ENCODE results near the gene PHOX2A. TPM values are rescaled to one million over a fixed set of nuclear protein-coding genes. Genes with fewer than 3 reads are reported as not detected.

The PHOX2A gene
- total RNA-seq, 1 donor from 2014 or later, result not detected

DNA sequence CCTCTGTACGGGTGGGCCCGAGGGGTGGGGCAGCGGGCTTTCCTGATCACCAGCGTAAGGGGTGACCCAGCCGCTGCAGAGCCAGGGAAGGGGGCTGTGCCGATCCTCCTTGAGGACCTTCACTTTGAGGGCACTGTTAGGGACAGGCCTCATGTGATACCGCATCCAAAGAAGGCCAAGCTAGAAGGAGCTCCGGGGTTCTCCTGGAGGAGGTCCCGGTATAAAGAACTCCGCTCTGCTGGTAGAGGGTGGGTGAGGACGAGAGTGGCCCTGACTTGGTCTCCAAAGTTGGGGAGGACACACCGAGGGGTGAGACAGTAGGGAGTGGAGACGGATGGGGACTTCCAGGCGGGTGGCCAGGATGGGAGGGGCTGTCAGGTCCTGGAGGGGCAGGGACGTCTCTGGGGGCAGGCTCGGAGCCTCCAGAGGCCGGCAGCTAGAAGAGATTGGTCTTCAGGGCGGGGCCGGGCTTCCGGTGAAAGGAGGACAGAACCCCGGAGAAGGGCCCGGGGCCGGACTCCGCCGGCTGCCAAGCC lies 4.6 kb downstream of the PHOX2A start:
- peak; percentile 82 for DNase-seq

DNA sequence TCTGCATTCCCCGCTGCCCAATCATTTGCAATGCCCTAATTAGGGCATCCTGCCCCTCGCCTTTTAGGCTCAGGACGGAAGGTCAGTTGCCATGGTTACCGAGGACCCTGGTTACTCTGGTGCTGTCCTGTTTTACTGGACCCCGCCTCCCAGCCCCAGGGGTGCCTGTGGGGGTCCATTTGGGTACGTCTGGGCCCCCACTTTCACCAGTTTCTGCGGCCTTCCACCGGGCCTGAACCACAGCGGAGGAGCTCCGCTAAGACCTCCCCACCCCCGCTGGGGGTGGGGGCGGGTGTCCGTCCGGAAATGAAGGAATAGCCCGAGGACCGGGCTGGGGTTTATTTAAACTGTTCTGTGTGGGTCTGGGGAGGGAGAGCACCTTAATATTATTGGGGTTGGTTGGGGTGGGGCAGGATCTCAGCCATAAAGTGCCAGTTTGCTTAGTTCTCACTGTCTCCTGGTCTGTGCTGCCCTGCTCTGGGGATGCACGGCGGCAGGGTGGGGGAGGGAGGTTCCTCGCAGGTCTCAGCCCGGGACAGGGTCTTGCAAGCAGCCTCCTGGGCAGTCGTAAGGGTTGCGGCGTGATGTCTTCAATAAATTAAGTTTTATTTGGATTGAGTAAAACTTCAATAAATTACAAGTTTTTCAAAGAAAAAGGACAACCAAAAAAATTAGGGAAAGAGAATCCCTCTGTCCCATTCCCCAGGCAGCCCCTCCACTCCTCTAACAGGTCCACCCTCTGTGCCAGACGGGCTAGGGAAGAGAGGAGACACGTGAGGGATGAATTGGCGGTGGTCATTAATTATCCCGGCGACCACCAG lies 5.3 kb downstream of the PHOX2A start:
- peak overlapping the region; percentile 6 for H3K27ac ChIP-seq
- no peak for DNase-seq
- peaks cover 36% of the 10 kb centered on the region for H3K4me1 ChIP-seq
- ATAC-seq, result no peak
- peaks cover 38% of the 10 kb centered on the region for H3K27me3 ChIP-seq (ENCODE audit: low read depth)
- H3K36me3 ChIP-seq, result peaks cover 45% of the 10 kb centered on the region
- TF ChIP-seq, protein P1, sequence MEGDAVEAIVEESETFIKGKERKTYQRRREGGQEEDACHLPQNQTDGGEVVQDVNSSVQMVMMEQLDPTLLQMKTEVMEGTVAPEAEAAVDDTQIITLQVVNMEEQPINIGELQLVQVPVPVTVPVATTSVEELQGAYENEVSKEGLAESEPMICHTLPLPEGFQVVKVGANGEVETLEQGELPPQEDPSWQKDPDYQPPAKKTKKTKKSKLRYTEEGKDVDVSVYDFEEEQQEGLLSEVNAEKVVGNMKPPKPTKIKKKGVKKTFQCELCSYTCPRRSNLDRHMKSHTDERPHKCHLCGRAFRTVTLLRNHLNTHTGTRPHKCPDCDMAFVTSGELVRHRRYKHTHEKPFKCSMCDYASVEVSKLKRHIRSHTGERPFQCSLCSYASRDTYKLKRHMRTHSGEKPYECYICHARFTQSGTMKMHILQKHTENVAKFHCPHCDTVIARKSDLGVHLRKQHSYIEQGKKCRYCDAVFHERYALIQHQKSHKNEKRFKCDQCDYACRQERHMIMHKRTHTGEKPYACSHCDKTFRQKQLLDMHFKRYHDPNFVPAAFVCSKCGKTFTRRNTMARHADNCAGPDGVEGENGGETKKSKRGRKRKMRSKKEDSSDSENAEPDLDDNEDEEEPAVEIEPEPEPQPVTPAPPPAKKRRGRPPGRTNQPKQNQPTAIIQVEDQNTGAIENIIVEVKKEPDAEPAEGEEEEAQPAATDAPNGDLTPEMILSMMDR (IDR thresholded peaks at IDR 0.05), result no peak
- no peaks in the 10 kb centered on the region for H3K9me3 ChIP-seq
- H3K4me3 ChIP-seq, result no peak overlapping the region
- intact Hi-C loops (cut with DNase I), result no loop called here

More for the DNA sequence above, 4.6 kb downstream of the PHOX2A start:
- intact Hi-C loops (cut with DNase I), result no loop called here
- peak; percentile 2 to 51 for ATAC-seq
- TF ChIP-seq, protein P1 (IDR thresholded peaks at IDR 0.05), result no peak
- peaks cover 45% of the 10 kb centered on the region for H3K27me3 ChIP-seq (ENCODE audit: low read depth)
- H3K4me1 ChIP-seq, result peaks cover 43% of the 10 kb centered on the region
- peaks cover 38% of the 10 kb centered on the region for H3K36me3 ChIP-seq
- no peaks in the 10 kb centered on the region for H3K9me3 ChIP-seq
- H3K4me3 ChIP-seq, result peak overlapping the region; percentile 46
- peak overlapping the region; percentile 6 for H3K27ac ChIP-seq

DNA sequence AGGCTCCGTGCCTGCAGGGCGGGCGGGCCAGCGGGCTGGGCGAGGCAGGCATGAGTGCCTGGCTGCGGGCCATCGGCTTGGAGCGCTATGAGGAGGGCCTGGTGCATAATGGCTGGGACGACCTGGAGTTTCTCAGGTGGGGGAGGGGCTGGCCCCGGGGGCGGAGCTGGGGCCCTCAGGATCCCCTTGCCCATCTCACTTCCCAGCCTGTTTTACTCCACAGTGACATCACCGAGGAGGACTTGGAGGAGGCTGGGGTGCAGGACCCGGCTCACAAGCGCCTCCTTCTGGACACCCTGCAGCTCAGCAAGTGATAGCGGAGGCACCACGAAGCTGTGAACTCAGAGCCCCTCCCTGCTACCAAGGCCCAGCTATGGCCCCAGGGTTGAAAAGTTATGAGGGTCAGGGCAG lies 5.9 kb downstream of the PHOX2A start:
- DNase-seq, result peak; percentile 74
- peaks cover 52% of the 10 kb centered on the region for H3K36me3 ChIP-seq

DNA sequence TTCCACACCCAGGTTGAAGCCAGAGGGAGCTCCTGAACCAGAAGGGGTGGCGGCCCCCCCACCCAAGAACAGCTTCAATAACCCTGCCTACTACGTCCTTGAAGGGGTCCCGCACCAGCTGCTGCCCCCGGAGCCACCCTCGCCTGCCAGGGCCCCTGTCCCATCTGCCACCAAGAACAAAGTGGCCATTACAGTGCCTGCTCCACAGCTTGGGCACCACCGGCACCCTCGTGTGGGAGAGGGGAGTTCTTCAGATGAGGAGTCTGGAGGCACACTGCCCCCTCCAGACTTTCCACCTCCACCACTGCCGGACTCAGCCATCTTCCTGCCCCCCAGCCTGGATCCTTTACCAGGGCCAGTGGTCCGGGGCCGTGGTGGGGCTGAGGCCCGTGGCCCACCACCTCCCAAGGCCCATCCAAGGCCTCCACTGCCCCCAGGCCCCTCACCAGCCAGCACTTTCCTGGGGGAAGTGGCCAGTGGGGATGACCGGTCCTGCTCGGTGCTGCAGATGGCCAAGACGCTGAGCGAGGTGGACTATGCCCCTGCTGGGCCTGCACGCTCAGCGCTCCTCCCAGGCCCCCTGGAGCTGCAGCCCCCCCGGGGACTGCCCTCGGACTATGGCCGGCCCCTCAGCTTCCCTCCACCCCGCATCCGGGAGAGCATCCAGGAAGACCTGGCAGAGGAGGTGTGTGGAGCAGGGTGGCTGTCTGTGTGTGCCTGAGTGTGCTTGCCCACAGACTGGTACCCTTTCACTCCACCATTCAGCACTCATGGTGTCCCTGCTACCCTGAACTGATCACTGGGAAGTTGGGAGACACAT lies 6.7 kb downstream of the PHOX2A start:
- H3K36me3 ChIP-seq, result peaks cover 59% of the 10 kb centered on the region
- TF ChIP-seq, protein P1 (IDR thresholded peaks at IDR 0.05), result no peak
- no peak overlapping the region for H3K4me3 ChIP-seq
- intact Hi-C loops (cut with DNase I), result no loop called here
- H3K4me1 ChIP-seq, result peaks cover 35% of the 10 kb centered on the region
- H3K9me3 ChIP-seq, result no peaks in the 10 kb centered on the region
- peaks cover 24% of the 10 kb centered on the region for H3K27me3 ChIP-seq (ENCODE audit: low read depth)
- DNase-seq (no peak), ATAC-seq (peak in 1 of 2 donors; percentile 2)
- no peak overlapping the region for H3K27ac ChIP-seq

More for the DNA sequence above, 5.9 kb downstream of the PHOX2A start:
- intact Hi-C loops (cut with DNase I), result no loop called here
- no peak overlapping the region for H3K4me3 ChIP-seq
- peaks cover 31% of the 10 kb centered on the region for H3K27me3 ChIP-seq (ENCODE audit: low read depth)
- TF ChIP-seq, protein P1 (IDR thresholded peaks at IDR 0.05), result peak; percentile 72
- H3K27ac ChIP-seq, result no peak overlapping the region
- no peaks in the 10 kb centered on the region for H3K9me3 ChIP-seq
- peaks cover 35% of the 10 kb centered on the region for H3K4me1 ChIP-seq
- ATAC-seq, result peak; percentile 79

DNA sequence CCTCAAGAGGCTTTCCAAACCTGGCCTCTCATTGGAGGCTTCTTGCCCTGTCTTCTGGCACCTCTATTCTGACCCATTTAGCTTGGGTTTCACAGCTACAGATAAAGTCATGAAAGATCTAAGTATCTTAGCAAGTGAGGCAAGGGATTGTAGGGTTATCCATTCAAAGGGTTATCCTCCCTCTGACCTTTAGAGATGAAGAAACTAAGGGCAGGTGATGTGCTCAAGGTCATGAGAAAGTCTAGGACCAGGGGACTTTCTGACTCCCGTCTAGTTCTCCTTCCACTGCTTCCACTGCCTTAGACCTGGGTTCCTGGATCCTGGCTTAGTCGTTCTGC lies 7.2 kb downstream of the PHOX2A start:
- H3K36me3 ChIP-seq, result peaks cover 65% of the 10 kb centered on the region
- intact Hi-C loops (cut with DNase I), result no loop called here
- TF ChIP-seq, protein P1 (IDR thresholded peaks at IDR 0.05), result no peak

More for the DNA sequence above, 7.2 kb downstream of the PHOX2A start:
- Histone ChIP-seq H3K4me1 (peaks cover 35% of the 10 kb centered on the region), H3K9me3 (no peaks in the 10 kb centered on the region), H3K27me3 (ENCODE audit: low read depth) (peaks cover 18% of the 10 kb centered on the region), H3K4me3 (no peak overlapping the region), H3K27ac (no peak overlapping the region)
- DNase-seq, result no peak
- ATAC-seq, result no peak

Measured in lower lobe of right lung (tissue), 2 donors.